GM12874 (cell line): ENCODE results near the gene TPM4.
A peak's percentile ranks its signal among the peaks of the same experiment; 100 is the strongest.

Experiments
- TF ChIP-seq, protein P1 (sequence below): IDR thresholded peaks from 2 replicates; pipeline ENCODE4 v1.5.1; 2011; ENCODE audit warnings: low read depth, mild to moderate bottlenecking, control low read depth, low read length, moderate library complexity; ENCODE audit not compliant: insufficient read depth

The TPM4 gene

DNA sequence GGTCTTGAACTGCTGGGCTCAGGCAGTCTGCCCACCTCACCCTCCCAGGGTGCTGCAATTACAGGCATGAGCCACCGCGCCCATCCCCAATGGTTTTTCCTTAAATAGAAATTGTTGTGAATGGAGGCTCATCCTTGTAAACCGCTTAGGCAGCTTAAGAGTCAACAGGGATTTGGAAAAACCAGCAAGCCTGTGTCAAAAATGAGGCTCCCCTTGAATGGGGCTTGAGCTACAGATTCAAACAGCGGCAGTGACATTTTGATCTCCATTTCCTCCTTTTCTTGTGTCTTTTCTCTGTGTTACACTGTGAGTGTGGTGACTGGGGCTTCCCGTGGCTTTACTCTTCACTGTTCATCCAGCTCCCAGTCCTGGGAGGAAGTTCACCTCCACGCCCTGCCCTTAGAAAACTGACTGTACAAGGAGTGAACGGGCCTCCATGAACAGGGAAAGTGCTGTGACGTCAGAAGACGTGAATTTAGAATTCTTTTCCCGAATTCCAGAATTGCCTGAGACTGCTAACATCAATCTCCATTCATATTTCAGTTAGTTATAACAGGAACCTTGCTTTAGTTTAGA, 20.1 kb downstream of the TPM4 start:
- TF ChIP-seq, protein P1, sequence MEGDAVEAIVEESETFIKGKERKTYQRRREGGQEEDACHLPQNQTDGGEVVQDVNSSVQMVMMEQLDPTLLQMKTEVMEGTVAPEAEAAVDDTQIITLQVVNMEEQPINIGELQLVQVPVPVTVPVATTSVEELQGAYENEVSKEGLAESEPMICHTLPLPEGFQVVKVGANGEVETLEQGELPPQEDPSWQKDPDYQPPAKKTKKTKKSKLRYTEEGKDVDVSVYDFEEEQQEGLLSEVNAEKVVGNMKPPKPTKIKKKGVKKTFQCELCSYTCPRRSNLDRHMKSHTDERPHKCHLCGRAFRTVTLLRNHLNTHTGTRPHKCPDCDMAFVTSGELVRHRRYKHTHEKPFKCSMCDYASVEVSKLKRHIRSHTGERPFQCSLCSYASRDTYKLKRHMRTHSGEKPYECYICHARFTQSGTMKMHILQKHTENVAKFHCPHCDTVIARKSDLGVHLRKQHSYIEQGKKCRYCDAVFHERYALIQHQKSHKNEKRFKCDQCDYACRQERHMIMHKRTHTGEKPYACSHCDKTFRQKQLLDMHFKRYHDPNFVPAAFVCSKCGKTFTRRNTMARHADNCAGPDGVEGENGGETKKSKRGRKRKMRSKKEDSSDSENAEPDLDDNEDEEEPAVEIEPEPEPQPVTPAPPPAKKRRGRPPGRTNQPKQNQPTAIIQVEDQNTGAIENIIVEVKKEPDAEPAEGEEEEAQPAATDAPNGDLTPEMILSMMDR: no peak

DNA sequence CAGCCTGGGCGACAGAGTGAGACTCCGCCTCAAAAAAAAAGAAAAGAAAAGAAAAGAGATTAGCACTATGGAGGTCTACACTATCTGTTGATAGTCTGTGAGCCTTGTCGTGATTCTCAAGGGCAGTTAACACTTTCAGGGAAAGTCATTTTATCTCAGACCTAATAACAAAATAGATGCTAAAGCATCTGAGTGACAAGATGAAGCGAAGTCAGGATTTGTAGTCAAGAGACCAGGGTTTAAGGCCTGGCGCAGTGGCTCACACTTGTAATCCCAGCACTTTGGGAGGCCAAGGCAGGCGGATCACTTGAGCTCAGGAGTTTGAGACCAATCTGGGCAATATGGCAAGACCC, 22.1 kb downstream of the TPM4 start:
- TF ChIP-seq, protein P1: no peak

DNA sequence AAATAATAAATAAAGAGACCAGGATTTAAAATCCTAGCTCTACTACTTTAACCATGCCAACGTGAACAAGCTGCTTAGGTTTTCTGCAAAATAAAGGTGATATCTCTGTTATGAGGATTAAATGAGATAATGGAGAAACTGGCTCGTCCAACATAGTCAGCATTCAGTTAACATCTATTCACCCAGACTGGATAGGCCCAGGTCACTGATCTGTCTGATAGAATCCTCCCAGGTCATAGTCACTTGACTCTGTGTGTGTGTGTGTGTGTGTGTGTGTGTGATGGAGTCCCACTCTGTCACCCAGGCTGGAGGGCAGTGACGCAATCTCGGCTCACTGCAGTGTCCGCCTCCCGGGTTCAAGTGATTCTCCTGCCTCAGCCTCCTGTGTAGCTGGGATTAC, 22.5 kb downstream of the TPM4 start:
- TF ChIP-seq, protein P1: no peak

DNA sequence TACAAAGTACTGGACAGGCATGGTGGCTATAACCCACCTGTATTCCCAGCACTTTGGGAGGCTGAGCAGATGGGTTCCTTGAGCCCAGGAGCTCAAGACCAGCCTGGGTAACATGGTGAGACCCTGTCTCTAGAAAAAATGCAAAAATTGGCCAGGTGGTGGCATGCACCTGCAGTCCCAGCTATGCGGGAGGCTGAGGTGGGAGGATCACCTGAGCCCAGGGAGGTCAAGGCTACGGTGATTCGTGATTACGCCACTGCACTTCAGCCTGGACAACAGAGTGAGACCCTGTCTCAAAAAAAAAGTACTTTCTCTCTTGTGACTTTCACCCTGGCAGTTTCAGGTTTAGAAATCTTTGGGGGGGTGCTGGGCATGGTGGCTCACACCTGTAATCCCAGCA, 24.2 kb downstream of the TPM4 start:
- TF ChIP-seq, protein P1: no peak

DNA sequence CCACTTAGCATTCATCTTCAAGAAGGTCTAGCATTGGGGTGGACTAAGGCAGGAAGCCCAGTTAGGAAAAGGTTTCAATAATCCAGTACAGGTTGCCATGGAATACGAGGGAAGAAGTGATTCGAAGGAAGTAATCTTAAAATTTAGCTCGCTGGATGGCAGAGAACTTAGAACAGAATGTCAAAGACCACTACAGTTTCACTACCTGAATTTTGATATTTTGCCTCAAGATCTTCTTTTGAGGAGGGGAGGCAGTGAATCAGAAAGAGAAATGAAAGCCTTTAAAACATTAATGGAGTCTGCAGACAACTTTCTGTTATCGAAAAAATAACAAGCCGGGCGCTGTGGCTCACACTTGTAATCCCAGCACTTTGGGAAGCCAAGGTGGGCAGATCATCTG, 28.4 kb downstream of the TPM4 start:
- TF ChIP-seq, protein P1: no peak

DNA sequence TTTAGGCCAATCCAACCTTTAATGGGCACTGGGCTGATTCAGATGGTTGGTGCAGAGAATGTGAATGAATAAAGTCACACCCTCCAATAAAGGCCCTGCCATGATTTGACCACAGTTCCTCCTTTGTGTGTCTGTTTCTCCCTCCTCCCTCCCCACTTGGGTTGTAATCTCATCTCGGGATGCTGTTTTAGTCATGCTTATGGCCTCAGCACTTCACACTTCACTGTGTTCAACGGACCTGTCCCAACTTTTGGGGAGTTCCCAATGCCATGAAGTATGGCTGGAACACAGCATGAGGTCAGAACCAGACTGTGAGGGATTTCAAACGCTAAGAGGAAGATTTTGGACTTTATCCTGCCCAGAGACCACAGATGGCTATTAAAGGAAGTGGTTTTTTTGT, 29.8 kb downstream of the TPM4 start:
- TF ChIP-seq, protein P1: no peak

DNA sequence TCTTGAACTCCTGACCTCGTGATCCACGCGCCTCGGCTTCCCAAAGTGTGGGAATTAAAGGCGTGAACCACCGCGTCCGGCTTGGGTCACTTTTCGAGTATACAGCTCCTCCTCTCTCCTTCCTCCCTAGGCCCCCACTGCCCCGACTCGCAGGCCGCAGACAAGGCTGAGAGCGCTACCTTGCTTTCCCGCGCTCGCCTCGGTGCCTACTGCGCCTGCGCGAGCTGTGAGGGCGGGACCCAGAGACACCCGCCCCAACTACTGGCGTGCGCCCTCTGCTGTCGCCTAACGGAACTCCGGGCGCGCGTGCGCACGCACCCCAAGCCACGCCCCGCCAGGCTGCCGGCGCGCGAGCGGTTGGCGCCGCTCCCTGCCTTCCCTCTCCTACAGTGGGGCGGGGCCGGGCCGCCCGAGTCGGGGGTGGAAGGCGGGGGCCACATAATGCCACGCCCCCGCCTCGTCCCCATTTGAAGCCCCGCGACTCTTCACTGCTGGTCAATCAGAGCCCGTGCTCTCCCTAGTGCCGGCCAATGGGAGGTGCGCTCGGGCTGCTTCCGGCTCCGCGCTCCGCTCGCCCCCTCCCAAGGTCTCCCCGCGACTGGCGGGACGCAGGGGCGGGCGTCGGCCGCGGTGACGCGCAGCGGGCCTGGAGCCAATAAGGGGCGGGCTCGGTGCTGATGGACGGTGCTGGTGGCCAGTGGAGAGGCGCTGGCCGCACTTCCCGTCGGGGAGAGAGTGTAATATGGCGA, 35.0 kb downstream of the TPM4 start, which contains the start of gene RAB8A:
Gene RAB8A, plus strand, starts transcription at position 730 of the 749 bp plus-strand sequence. Its CDS starts 13 bp downstream, at position 743.
- TF ChIP-seq, protein P1: peak; percentile 97
